Activated CD8-positive, alpha-beta T cell treated with anti-CD3 and anti-CD28 coated beads for 36 hours (primary cell): ENCODE data around the gene LACRT. TPM values are rescaled to one million over a fixed set of nuclear protein-coding genes. Genes with fewer than 3 reads are reported as not detected.

Experiments
- ATAC-seq: fragments of 200-7000 bp; cut with Tn5 transposase; one replicate; pipeline ENCODE4 v1.10.0; 2021; ENCODE audit warnings: mild to moderate bottlenecking, moderate library complexity
- CTCF ChIA-PET: fragments of 350-600 bp; sonication (Branson Sonifier 250); formaldehyde crosslinking; loops from one replicate; lab custom pipeline; 2021; ENCODE audit warnings: antibody characterized with exemption; lab: Charles Lee
- POLR2A ChIA-PET: fragments of 350-600 bp; sonication (Branson Sonifier 250); formaldehyde crosslinking; loops from one replicate; lab custom pipeline; 2021; ENCODE audit warnings: antibody characterized with exemption; lab: Charles Lee
- DNase-seq: peaks from one replicate; pipeline ENCODE4 v3.0.0-alpha.2; 2020
- H3K27ac Mint-ChIP-seq: one replicate; pipeline ENCODE4 v1.8.0; 2021; ENCODE audit warnings: mild to moderate bottlenecking, mixed read lengths
- H3K27me3 Mint-ChIP-seq: one replicate; pipeline ENCODE4 v1.8.0; 2021; ENCODE audit warnings: mixed read lengths
- H3K36me3 Mint-ChIP-seq: one replicate; pipeline ENCODE4 v1.8.0; 2021; ENCODE audit warnings: low read depth, mixed read lengths
- H3K4me1 Mint-ChIP-seq: one replicate; pipeline ENCODE4 v1.8.0; 2021; ENCODE audit warnings: low read depth, mixed read lengths
- H3K4me3 Mint-ChIP-seq: one replicate; pipeline ENCODE4 v1.8.0; 2021; ENCODE audit warnings: mild to moderate bottlenecking, moderate library complexity, mixed read lengths
- H3K9me3 Mint-ChIP-seq: one replicate; pipeline ENCODE4 v1.8.0; 2021; ENCODE audit warnings: mixed read lengths
- intact Hi-C: fragments of 100-400 bp; cut with micrococcal nuclease; formaldehyde crosslinking; loops from one replicate; pipeline ENCODE4 v1.10.0; 2022
- total RNA-seq, 2 experiments: library from RNA; stranded (reverse); gene quantifications; one replicate each; pipeline ENCODE4 v1.2.3, GENCODE V29; 2021
- TF ChIP-seq, protein P1 (sequence below): fragments of 200-600 bp; IDR thresholded peaks from one replicate; pipeline ENCODE4 v1.8.0; 2022; ENCODE audit warnings: antibody characterized with exemption, mild to moderate bottlenecking

Gene LACRT
- total RNA-seq, 2 experiments from 2014 or later, result not detected

- Mint-ChIP-seq H3K27ac (no peak overlapping the region), H3K4me1 (peaks cover 3% of the 10 kb centered on the region), H3K9me3 (peaks cover 9% of the 10 kb centered on the region), H3K4me3 (no peak overlapping the region), H3K27me3 (peaks cover 25% of the 10 kb centered on the region), H3K36me3 (no peaks in the 10 kb centered on the region)
- CTCF ChIA-PET, result interaction anchor here (0.8 kb wide), 1 partner anchor 9 kb away, joined by 3 read pairs; no protein-coding TSS in a partner anchor
- TF ChIP-seq, protein P1, sequence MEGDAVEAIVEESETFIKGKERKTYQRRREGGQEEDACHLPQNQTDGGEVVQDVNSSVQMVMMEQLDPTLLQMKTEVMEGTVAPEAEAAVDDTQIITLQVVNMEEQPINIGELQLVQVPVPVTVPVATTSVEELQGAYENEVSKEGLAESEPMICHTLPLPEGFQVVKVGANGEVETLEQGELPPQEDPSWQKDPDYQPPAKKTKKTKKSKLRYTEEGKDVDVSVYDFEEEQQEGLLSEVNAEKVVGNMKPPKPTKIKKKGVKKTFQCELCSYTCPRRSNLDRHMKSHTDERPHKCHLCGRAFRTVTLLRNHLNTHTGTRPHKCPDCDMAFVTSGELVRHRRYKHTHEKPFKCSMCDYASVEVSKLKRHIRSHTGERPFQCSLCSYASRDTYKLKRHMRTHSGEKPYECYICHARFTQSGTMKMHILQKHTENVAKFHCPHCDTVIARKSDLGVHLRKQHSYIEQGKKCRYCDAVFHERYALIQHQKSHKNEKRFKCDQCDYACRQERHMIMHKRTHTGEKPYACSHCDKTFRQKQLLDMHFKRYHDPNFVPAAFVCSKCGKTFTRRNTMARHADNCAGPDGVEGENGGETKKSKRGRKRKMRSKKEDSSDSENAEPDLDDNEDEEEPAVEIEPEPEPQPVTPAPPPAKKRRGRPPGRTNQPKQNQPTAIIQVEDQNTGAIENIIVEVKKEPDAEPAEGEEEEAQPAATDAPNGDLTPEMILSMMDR, result no peak
- intact Hi-C loops, result no loop called here
- POLR2A ChIA-PET, result no interaction called here
- no peak for ATAC-seq
- no peak for DNase-seq
Observed at GRCh38 chr12:54631551-54631950, 3.1 kb downstream of the LACRT start.

DNA sequence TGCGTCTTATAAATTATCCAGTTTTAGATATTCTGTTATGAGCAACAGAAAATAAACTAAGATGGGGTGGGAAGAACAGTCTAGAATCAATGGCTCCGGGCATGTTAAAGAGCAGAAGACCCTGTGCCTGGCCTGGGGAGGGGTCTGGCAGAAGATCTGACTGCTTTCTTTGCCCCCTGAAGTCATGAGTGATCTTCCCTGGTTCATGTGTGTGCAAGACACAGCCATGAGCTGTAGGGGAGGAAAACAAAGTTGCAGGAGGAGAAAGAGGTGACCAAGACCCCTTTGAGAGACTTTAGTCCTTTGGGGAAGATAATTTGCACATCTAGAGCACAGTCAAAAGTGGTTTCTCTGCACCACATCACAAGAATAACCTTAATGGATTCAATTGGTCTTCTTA, 4.8 kb downstream of the LACRT start:
- TF ChIP-seq, protein P1, result no peak
- DNase-seq (no peak), ATAC-seq (no peak)
- intact Hi-C loops, result no loop called here
- Mint-ChIP-seq H3K27ac (no peak overlapping the region), H3K9me3 (peaks cover 9% of the 10 kb centered on the region), H3K4me1 (peaks cover 3% of the 10 kb centered on the region), H3K4me3 (no peak overlapping the region), H3K36me3 (no peaks in the 10 kb centered on the region), H3K27me3 (peaks cover 37% of the 10 kb centered on the region)
- POLR2A ChIA-PET, result no interaction called here
- CTCF ChIA-PET, result interaction anchor here (1.1 kb wide), 2 partner anchors 50 kb away, joined by 3 to 5 read pairs; no protein-coding TSS in a partner anchor

DNA sequence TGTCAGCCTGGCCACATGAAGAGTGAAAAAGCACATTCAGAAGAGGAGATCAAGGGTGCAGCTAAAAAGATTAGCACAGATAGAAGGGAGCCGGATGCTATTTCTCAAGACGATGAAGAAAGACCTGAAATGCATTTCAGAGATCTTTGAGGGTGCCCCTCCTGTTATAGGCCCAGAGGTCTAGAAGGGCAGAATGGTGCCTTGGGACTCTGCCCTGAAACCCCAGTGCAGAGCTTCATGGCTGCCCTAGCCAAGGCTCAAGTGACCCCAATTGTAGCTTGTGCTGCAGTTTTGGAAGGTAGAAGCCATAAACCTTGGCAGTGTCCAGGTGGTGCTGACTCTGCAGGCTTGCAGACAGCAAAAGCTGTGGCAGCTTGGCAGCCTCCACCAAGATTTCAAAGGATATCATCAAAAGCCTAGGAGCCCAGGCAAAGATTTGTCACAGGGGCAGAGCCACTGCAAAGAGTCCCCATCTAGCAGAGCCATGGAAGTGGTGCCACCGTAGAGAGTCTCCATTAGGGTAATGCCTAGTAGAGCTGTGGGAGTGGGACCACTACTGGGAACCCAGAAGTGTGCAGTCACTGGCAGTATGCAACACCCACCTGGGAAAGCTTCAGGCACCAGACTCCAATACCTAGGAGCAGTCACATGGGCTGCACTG, 6.4 kb downstream of the LACRT start:
- no peak overlapping the region for H3K27ac Mint-ChIP-seq
- H3K27me3 Mint-ChIP-seq, result peaks cover 38% of the 10 kb centered on the region
- no peak for ATAC-seq

DNA sequence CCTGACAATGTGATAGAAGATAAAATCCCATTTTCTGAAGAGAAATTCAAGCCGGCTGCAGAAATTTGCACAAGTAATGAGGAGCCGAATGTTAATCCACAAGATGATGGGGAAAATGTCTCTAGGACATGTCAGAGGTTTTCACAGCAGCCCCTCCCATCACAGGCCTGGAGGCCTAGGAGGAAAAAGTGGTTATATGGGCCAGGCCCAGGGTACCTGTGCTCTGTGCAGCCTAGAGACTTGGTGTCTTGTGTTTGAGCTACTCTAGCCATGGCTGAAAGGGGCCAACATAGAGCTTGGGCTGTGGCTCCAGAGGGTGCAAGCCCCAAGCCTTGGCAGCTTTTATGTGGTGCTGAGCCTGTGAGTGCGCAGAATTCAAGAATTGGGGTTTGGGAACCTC, 7.4 kb downstream of the LACRT start:
- Mint-ChIP-seq H3K4me3 (no peak overlapping the region), H3K27ac (no peak overlapping the region), H3K27me3 (peaks cover 38% of the 10 kb centered on the region), H3K36me3 (no peaks in the 10 kb centered on the region), H3K9me3 (peaks cover 9% of the 10 kb centered on the region), H3K4me1 (no peaks in the 10 kb centered on the region)
- ATAC-seq, result no peak
- TF ChIP-seq, protein P1, result no peak
- no peak for DNase-seq
- intact Hi-C loops, result no loop called here
- ChIA-PET POLR2A (no interaction called here), CTCF (no interaction called here)

More for the DNA sequence above, 6.4 kb downstream of the LACRT start:
- CTCF ChIA-PET, result interaction anchor here (0.6 to 1.2 kb wide), 2 partner anchors 33 to 444 kb away, joined by 3 to 4 read pairs; no protein-coding TSS in a partner anchor
- intact Hi-C loops, result no loop called here
- Mint-ChIP-seq H3K4me3 (no peak overlapping the region), H3K4me1 (peaks cover 3% of the 10 kb centered on the region), H3K9me3 (peaks cover 9% of the 10 kb centered on the region), H3K36me3 (no peaks in the 10 kb centered on the region)
- TF ChIP-seq, protein P1, result no peak
- POLR2A ChIA-PET, result no interaction called here
- no peak for DNase-seq

DNA sequence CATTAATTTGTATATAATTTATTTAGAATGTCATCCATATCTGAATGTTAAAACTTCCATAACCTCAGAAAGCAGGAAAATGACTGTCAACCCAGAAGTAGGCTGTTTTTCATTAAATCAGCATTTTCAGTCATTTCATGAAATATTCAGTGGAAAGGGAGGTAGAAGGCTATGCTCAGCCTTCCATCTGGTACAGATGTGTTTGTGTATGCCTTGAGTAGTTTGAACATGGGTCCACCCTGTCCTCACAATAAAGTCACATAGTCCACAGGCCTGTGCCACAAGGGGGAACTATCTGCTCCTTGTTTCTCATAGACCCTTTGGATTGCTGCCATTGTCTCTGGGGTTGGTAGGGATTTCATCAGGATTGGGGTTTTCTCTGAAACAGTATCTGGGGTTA, 9.1 kb downstream of the LACRT start:
- intact Hi-C loops, result no loop called here
- Mint-ChIP-seq H3K4me3 (no peak overlapping the region), H3K9me3 (peaks cover 9% of the 10 kb centered on the region), H3K4me1 (no peaks in the 10 kb centered on the region), H3K36me3 (no peaks in the 10 kb centered on the region), H3K27ac (no peak overlapping the region), H3K27me3 (peaks cover 42% of the 10 kb centered on the region)
- ChIA-PET CTCF (no interaction called here), POLR2A (no interaction called here)
- DNase-seq, result no peak
- no peak for ATAC-seq
- TF ChIP-seq, protein P1, result no peak
